KMS-11 (cell line): ENCODE results near the gene DHX9.

Experiments
- H2AFZ ChIP-seq: fragments of 200-600 bp; sonication (generic); 2 replicates; pipeline ENCODE4 v1.6.1; 2016; ENCODE audit warnings: antibody characterized with exemption, mixed run types, low read depth
- H3K27ac ChIP-seq: fragments of 200-600 bp; sonication (generic); 2 replicates; pipeline ENCODE4 v1.6.1; 2016; ENCODE audit warnings: mild to moderate bottlenecking, mixed run types
- H3K27me3 ChIP-seq: fragments of 200-600 bp; sonication (generic); 2 replicates; pipeline ENCODE4 v1.6.1; 2017; ENCODE audit warnings: mild to moderate bottlenecking, low read depth, mixed run types, moderate library complexity; ENCODE audit not compliant: insufficient read depth
- H3K36me3 ChIP-seq: fragments of 200-600 bp; sonication (generic); 2 replicates; pipeline ENCODE4 v1.6.1; 2017; ENCODE audit warnings: mild to moderate bottlenecking, mixed run types; ENCODE audit not compliant: insufficient read depth
- H3K4me1 ChIP-seq: fragments of 200-600 bp; sonication (generic); 2 replicates; pipeline ENCODE4 v1.6.1; 2016; ENCODE audit warnings: mild to moderate bottlenecking, low read depth, mixed run types; ENCODE audit not compliant: poor library complexity, severe bottlenecking
- H3K4me2 ChIP-seq: fragments of 200-600 bp; sonication (generic); 2 replicates; pipeline ENCODE4 v1.7.0; 2016; ENCODE audit warnings: mild to moderate bottlenecking, mixed run types
- H3K4me3 ChIP-seq: fragments of 200-600 bp; sonication (generic); IDR thresholded peaks from 2 replicates; pipeline ENCODE4 v1.6.1; 2017; ENCODE audit warnings: low read depth, low read length, mixed read lengths; ENCODE audit not compliant: insufficient read depth
- H3K79me2 ChIP-seq: fragments of 200-600 bp; sonication (generic); 2 replicates; pipeline ENCODE4 v1.6.1; 2016; ENCODE audit warnings: low read depth, mixed run types; ENCODE audit not compliant: insufficient read depth
- H3K9ac ChIP-seq: fragments of 200-600 bp; sonication (generic); 2 replicates; pipeline ENCODE4 v1.6.1; 2016; ENCODE audit warnings: mild to moderate bottlenecking, mixed run types
- H4K20me1 ChIP-seq: fragments of 200-600 bp; sonication (generic); 2 replicates; pipeline ENCODE4 v1.6.1; 2016; ENCODE audit warnings: mild to moderate bottlenecking, mixed run types; ENCODE audit not compliant: insufficient read depth
- CTCF ChIP-seq: fragments of 200-600 bp; sonication (generic); conservative IDR thresholded peaks from 2 replicates; pipeline ENCODE4 v1.6.1; 2017; ENCODE audit warnings: low read depth, mild to moderate bottlenecking, antibody characterized with exemption, low read length, moderate library complexity, mixed read lengths

The DHX9 gene

GRCh38 chr1:182795563-182796228 lies 43.5 kb upstream of the DHX9 start:
- Histone ChIP-seq H3K4me2 (no peak overlapping the region), H3K9ac (no peak overlapping the region), H3K4me3 (no peak overlapping the region), H4K20me1 (no peaks in the 10 kb centered on the region), H3K79me2 (no peaks in the 10 kb centered on the region), H3K27me3 (no peaks in the 10 kb centered on the region), H3K36me3 (no peaks in the 10 kb centered on the region), H3K27ac (no peak overlapping the region), H3K4me1 (peaks cover 28% of the 10 kb centered on the region), H2AFZ (no peak overlapping the region)
- no peak for TF ChIP-seq CTCF

DNA sequence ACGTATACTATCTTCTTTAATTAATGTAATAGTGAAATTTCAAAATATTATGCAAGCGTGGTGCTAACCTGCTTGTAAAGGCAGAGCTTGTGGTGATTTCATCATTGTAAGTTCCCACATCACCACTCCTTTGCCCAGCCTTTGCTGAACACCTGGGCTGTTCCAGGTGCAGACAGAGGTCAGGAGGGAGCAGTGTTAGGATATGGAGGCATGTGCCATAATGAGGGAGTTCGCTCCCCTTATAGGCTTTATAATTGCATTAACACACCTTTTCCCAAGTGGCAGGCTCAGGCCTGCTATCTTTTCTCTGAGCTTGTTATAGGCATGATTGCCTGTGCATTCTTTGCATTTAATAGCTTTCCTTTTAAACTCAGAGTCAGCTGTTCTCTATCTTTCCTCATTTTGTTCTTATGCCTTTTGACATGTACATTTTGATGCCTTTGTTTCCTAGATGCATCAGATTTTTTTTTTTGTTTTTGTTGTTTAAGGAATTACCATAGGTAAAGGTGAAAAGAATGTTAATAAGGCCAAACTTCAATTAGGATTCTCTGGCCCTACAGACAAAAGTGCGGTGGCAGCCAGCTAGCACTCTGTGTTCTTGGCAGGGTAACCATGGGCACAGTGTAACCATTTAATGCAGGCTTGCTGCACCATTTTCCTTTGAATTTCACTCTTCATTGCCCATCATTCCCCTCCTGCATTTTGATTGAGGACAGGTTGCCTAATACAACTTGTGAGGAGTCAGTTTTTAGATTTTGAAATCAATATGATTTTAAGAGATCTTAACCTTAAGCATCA lies 36.9 kb upstream of the DHX9 start:
- no peak for TF ChIP-seq CTCF
- Histone ChIP-seq H2AFZ (no peak overlapping the region), H3K27me3 (no peaks in the 10 kb centered on the region), H3K27ac (no peak overlapping the region), H3K4me3 (no peak overlapping the region), H3K79me2 (no peaks in the 10 kb centered on the region), H4K20me1 (no peaks in the 10 kb centered on the region), H3K4me1 (no peaks in the 10 kb centered on the region), H3K36me3 (no peaks in the 10 kb centered on the region), H3K4me2 (no peak overlapping the region), H3K9ac (no peak overlapping the region)

DNA sequence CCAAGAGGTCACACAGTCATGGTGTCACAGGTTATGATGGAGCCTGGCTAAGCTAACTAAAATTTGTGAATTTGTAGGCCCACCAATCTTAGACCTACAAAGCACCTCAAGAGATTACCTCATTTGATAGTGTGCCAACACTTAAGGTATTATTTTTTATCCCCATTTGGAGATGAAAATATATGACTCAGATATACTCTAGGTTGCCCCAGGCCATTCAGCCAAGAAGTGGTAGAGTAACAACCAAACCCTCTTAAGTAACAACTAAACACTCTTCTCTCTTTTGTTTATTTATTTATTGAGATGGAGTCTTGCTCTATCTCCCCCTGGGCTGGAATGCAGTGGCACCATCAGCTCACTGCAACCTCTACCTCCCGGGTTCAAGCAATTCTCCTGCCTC lies 35.3 kb upstream of the DHX9 start:
- Histone ChIP-seq H3K4me2 (no peak overlapping the region), H3K9ac (no peak overlapping the region), H3K79me2 (no peaks in the 10 kb centered on the region), H3K27ac (no peak overlapping the region), H4K20me1 (no peaks in the 10 kb centered on the region), H3K36me3 (no peaks in the 10 kb centered on the region), H2AFZ (no peak overlapping the region), H3K4me1 (no peaks in the 10 kb centered on the region), H3K4me3 (no peak overlapping the region), H3K27me3 (no peaks in the 10 kb centered on the region)
- no peak for TF ChIP-seq CTCF

GRCh38 chr1:182806015-182806678 lies 33.0 kb upstream of the DHX9 start:
- Histone ChIP-seq H3K4me2 (no peak overlapping the region), H4K20me1 (no peaks in the 10 kb centered on the region), H3K4me3 (no peak overlapping the region), H3K4me1 (no peaks in the 10 kb centered on the region), H3K27ac (no peak overlapping the region), H2AFZ (no peak overlapping the region), H3K27me3 (no peaks in the 10 kb centered on the region), H3K9ac (no peak overlapping the region), H3K79me2 (no peaks in the 10 kb centered on the region), H3K36me3 (no peaks in the 10 kb centered on the region)
- TF ChIP-seq CTCF, result no peak
